Activated T-cell treated with anti-CD3 and anti-CD28 coated beads, Interleukin-2, amount 50 U/mL, for 48 hours (primary cell): ENCODE data around the gene MAB21L2.

Experiments
- DNase-seq, 2 experiments: peaks; one replicate each; pipeline ENCODE4 v3.0.0-alpha.2; 2020

The MAB21L2 gene

DNA sequence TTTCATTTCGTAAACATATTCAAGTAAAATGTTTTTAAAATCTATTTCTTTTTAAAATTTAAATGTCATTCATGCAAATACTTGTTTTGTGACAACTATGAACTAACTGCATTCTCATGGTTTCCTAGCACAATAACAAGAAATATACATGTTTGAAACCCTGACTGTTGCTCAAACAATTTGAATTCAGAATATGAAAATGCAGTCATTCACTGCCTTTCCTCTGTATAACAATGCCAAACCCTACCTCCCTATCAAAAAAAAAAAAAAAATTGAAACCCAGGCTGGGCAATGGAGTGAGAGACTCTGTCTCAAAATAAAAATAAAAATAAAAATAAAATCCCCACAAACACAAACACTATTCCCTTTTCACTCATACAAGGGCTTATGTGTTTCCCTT is 42.1 kb downstream of the MAB21L2 start:
- no peak for DNase-seq

DNA sequence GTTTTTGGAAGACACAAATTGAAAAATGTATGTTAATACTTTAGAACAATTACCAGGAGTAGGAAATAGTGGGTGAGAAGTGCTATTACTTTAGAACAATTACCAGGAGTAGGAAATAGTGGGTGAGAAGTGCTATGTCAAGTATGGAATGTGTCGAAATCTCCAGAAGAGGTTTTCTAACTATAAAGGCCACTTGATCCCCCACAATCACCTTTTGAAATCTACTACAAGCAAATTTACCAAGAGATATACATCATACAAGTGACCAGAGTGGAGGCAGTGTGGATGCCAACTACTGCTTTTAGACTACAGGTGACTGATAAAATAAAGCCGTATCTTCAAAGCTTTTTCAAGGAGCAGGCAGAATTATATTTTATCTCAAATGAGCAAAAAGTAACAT is 43.1 kb downstream of the MAB21L2 start:
- no peak for DNase-seq

GRCh38 chr4:150628073-150628472 is 46.1 kb downstream of the MAB21L2 start:
- DNase-seq = no peak

GRCh38 chr4:150632639-150633038 is 50.7 kb downstream of the MAB21L2 start:
- DNase-seq = no peak
